ENCODE data around the gene KLHL36.

KLHL36 gene

DNA sequence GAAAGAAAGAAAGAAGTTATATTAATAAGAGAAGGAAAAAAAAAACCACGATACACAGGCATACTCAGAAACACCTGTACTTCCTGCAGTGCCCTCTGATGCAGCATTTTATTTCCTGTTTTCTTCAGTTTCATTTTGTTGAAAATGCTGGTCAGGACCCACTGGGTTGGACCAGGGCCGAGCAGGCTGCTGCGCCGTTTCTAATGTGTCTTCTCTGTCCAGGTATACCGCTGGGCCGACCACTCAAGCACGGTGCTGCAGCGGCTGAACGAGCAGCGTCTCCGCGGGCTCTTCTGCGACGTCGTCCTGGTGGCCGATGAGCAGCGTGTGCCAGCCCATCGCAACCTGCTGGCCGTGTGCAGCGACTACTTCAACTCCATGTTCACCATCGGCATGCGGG lies 8.3 kb downstream of the KLHL36 start:
- H3K27me3 ChIP-seq (ENCODE audit: control insufficient read depth in 2 of 2, insufficient read depth in 2 of 2, low read length in 2 of 2) = no peaks in the 10 kb centered on the region
- H3K9ac ChIP-seq (ENCODE audit: low read depth in 1 of 2, low read length in 2 of 2) = no peak overlapping the region
- H3K36me3 ChIP-seq (ENCODE audit: control insufficient read depth in 2 of 2, insufficient read depth in 2 of 2, low read length in 2 of 2) = peaks cover 60% of the 10 kb centered on the region in 2 donors
- H3K27ac ChIP-seq (ENCODE audit: low read depth in 2 of 2, low read length in 2 of 2) = no peak overlapping the region
- H3K4me1 ChIP-seq (ENCODE audit: control insufficient read depth in 2 of 2, insufficient read depth in 2 of 2, low read length in 2 of 2) = no peaks in the 10 kb centered on the region
- H3K9me3 ChIP-seq (ENCODE audit: control insufficient read depth in 2 of 2, low read length in 2 of 2) = no peaks in the 10 kb centered on the region
- H3K4me3 ChIP-seq (ENCODE audit: low read length in 2 of 2) = no peak overlapping the region

GRCh38 chr16:84657229-84657837 lies 9.0 kb downstream of the KLHL36 start:
- Histone ChIP-seq H3K9ac (ENCODE audit: low read depth in 1 of 2, low read length in 2 of 2) (no peak overlapping the region), H3K27me3 (ENCODE audit: control insufficient read depth in 2 of 2, insufficient read depth in 2 of 2, low read length in 2 of 2) (no peaks in the 10 kb centered on the region), H3K4me3 (ENCODE audit: low read length in 2 of 2) (no peak overlapping the region), H3K27ac (ENCODE audit: low read depth in 2 of 2, low read length in 2 of 2) (no peak overlapping the region), H3K9me3 (ENCODE audit: control insufficient read depth in 2 of 2, low read length in 2 of 2) (no peaks in the 10 kb centered on the region), H3K4me1 (ENCODE audit: control insufficient read depth in 2 of 2, insufficient read depth in 2 of 2, low read length in 2 of 2) (no peaks in the 10 kb centered on the region), H3K36me3 (ENCODE audit: control insufficient read depth in 2 of 2, insufficient read depth in 2 of 2, low read length in 2 of 2) (peaks cover 64 to 65% of the 10 kb centered on the region in 2 donors)

GRCh38 chr16:84658690-84659089 lies 10.4 kb downstream of the KLHL36 start:
- Histone ChIP-seq H3K9me3 (ENCODE audit: control insufficient read depth in 2 of 2, low read length in 2 of 2) (no peaks in the 10 kb centered on the region), H3K36me3 (ENCODE audit: control insufficient read depth in 2 of 2, insufficient read depth in 2 of 2, low read length in 2 of 2) (peaks cover 66 to 68% of the 10 kb centered on the region in 2 donors), H3K27ac (ENCODE audit: low read depth in 2 of 2, low read length in 2 of 2) (no peak overlapping the region), H3K4me1 (ENCODE audit: control insufficient read depth in 2 of 2, insufficient read depth in 2 of 2, low read length in 2 of 2) (no peaks in the 10 kb centered on the region), H3K27me3 (ENCODE audit: control insufficient read depth in 2 of 2, insufficient read depth in 2 of 2, low read length in 2 of 2) (no peaks in the 10 kb centered on the region), H3K4me3 (ENCODE audit: low read length in 2 of 2) (no peak overlapping the region), H3K9ac (ENCODE audit: low read depth in 1 of 2, low read length in 2 of 2) (no peak overlapping the region)

GRCh38 chr16:84659656-84660300 lies 11.5 kb downstream of the KLHL36 start:
- Histone ChIP-seq H3K4me1 (ENCODE audit: control insufficient read depth in 2 of 2, insufficient read depth in 2 of 2, low read length in 2 of 2) (no peaks in the 10 kb centered on the region), H3K9ac (ENCODE audit: low read depth in 1 of 2, low read length in 2 of 2) (no peak overlapping the region), H3K27ac (ENCODE audit: low read depth in 2 of 2, low read length in 2 of 2) (no peak overlapping the region), H3K9me3 (ENCODE audit: control insufficient read depth in 2 of 2, low read length in 2 of 2) (no peaks in the 10 kb centered on the region), H3K4me3 (ENCODE audit: low read length in 2 of 2) (no peak overlapping the region), H3K27me3 (ENCODE audit: control insufficient read depth in 2 of 2, insufficient read depth in 2 of 2, low read length in 2 of 2) (no peaks in the 10 kb centered on the region), H3K36me3 (ENCODE audit: control insufficient read depth in 2 of 2, insufficient read depth in 2 of 2, low read length in 2 of 2) (peaks cover 67 to 77% of the 10 kb centered on the region in 2 donors)

- H3K9me3 ChIP-seq (ENCODE audit: control insufficient read depth in 2 of 2, low read length in 2 of 2) = no peaks in the 10 kb centered on the region
- no peaks in the 10 kb centered on the region for H3K4me1 ChIP-seq (ENCODE audit: control insufficient read depth in 2 of 2, insufficient read depth in 2 of 2, low read length in 2 of 2)
- H3K27ac ChIP-seq (ENCODE audit: low read depth in 2 of 2, low read length in 2 of 2) = no peak overlapping the region
- H3K9ac ChIP-seq (ENCODE audit: low read depth in 1 of 2, low read length in 2 of 2) = no peak overlapping the region
- no peaks in the 10 kb centered on the region for H3K27me3 ChIP-seq (ENCODE audit: control insufficient read depth in 2 of 2, insufficient read depth in 2 of 2, low read length in 2 of 2)
- H3K4me3 ChIP-seq (ENCODE audit: low read length in 2 of 2) = no peak overlapping the region
- peaks cover 70 to 82% of the 10 kb centered on the region in 2 donors for H3K36me3 ChIP-seq (ENCODE audit: control insufficient read depth in 2 of 2, insufficient read depth in 2 of 2, low read length in 2 of 2)
These were observed 12.7 kb downstream of the KLHL36 start for GRCh38 chr16:84660973-84661372.

DNA sequence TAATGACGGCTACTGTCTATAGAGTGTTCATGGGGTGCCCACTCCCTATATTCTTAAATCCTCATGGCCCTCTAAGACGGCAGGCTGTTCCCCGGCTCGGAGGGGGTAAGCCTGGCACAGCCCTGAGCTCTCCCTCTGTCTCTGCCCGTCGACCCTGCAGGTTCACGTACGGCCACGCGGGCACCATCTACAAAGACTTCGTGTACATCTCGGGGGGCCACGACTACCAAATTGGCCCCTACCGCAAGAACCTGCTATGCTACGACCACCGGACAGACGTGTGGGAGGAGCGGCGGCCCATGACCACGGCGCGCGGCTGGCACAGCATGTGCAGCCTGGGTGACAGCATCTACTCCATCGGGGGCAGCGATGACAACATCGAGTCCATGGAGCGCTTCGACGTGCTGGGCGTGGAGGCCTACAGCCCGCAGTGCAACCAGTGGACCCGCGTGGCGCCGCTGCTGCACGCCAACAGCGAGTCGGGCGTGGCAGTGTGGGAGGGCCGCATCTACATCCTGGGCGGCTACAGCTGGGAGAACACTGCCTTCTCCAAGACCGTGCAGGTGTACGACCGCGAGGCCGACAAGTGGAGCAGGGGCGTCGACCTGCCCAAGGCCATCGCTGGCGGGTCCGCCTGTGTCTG lies 13.2 kb downstream of the KLHL36 start:
- Histone ChIP-seq H3K9me3 (ENCODE audit: control insufficient read depth in 2 of 2, low read length in 2 of 2) (no peaks in the 10 kb centered on the region), H3K36me3 (ENCODE audit: control insufficient read depth in 2 of 2, insufficient read depth in 2 of 2, low read length in 2 of 2) (peaks cover 70 to 86% of the 10 kb centered on the region in 2 donors), H3K4me3 (ENCODE audit: low read length in 2 of 2) (no peak overlapping the region), H3K9ac (ENCODE audit: low read depth in 1 of 2, low read length in 2 of 2) (no peak overlapping the region), H3K27me3 (ENCODE audit: control insufficient read depth in 2 of 2, insufficient read depth in 2 of 2, low read length in 2 of 2) (no peaks in the 10 kb centered on the region), H3K4me1 (ENCODE audit: control insufficient read depth in 2 of 2, insufficient read depth in 2 of 2, low read length in 2 of 2) (no peaks in the 10 kb centered on the region), H3K27ac (ENCODE audit: low read depth in 2 of 2, low read length in 2 of 2) (no peak overlapping the region)

GRCh38 chr16:84662471-84662870 lies 14.2 kb downstream of the KLHL36 start:
- H3K27me3 ChIP-seq (ENCODE audit: control insufficient read depth in 2 of 2, insufficient read depth in 2 of 2, low read length in 2 of 2) = no peaks in the 10 kb centered on the region
- peaks cover 61 to 78% of the 10 kb centered on the region in 2 donors for H3K36me3 ChIP-seq (ENCODE audit: control insufficient read depth in 2 of 2, insufficient read depth in 2 of 2, low read length in 2 of 2)
- H3K4me1 ChIP-seq (ENCODE audit: control insufficient read depth in 2 of 2, insufficient read depth in 2 of 2, low read length in 2 of 2) = no peaks in the 10 kb centered on the region
- no peak overlapping the region for H3K9ac ChIP-seq (ENCODE audit: low read depth in 1 of 2, low read length in 2 of 2)
- H3K9me3 ChIP-seq (ENCODE audit: control insufficient read depth in 2 of 2, low read length in 2 of 2) = no peaks in the 10 kb centered on the region
- H3K27ac ChIP-seq (ENCODE audit: low read depth in 2 of 2, low read length in 2 of 2) = no peak overlapping the region
- H3K4me3 ChIP-seq (ENCODE audit: low read length in 2 of 2) = no peak overlapping the region

GRCh38 chr16:84663433-84664101 lies 15.3 kb downstream of the KLHL36 start:
- Histone ChIP-seq H3K27ac (ENCODE audit: low read depth in 2 of 2, low read length in 2 of 2) (no peak overlapping the region), H3K4me1 (ENCODE audit: control insufficient read depth in 2 of 2, insufficient read depth in 2 of 2, low read length in 2 of 2) (no peaks in the 10 kb centered on the region), H3K9ac (ENCODE audit: low read depth in 1 of 2, low read length in 2 of 2) (no peak overlapping the region)

DNA sequence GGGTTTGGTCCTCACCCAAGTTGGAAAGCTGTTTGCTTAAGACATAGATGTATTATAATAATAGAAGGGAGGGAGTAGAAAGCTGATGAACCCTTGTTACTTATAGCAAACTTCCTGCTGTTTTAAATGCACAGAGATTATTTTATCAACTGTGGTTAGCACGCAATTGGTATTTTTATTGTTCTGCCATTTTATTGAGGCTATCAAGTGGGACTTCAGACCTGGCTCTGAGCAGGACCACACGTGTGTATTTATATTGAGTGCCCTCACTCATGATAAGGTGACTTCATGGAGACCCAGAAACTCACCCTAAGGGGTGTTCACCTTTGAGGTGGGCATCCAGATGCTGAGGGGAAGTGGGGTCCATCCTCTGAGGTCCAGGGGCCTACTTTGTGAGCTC lies 17.0 kb downstream of the KLHL36 start:
- H3K9ac ChIP-seq (ENCODE audit: low read depth in 1 of 2, low read length in 2 of 2) = no peak overlapping the region
- no peaks in the 10 kb centered on the region for H3K4me1 ChIP-seq (ENCODE audit: control insufficient read depth in 2 of 2, insufficient read depth in 2 of 2, low read length in 2 of 2)
- H3K9me3 ChIP-seq (ENCODE audit: control insufficient read depth in 2 of 2, low read length in 2 of 2) = no peaks in the 10 kb centered on the region
- H3K36me3 ChIP-seq (ENCODE audit: control insufficient read depth in 2 of 2, insufficient read depth in 2 of 2, low read length in 2 of 2) = peaks cover 33 to 58% of the 10 kb centered on the region in 2 donors
- H3K4me3 ChIP-seq (ENCODE audit: low read length in 2 of 2) = no peak overlapping the region
- H3K27ac ChIP-seq (ENCODE audit: low read depth in 2 of 2, low read length in 2 of 2) = no peak overlapping the region
- no peaks in the 10 kb centered on the region for H3K27me3 ChIP-seq (ENCODE audit: control insufficient read depth in 2 of 2, insufficient read depth in 2 of 2, low read length in 2 of 2)

More at GRCh38 chr16:84663433-84664101, 15.3 kb downstream of the KLHL36 start:
- H3K27me3 ChIP-seq (ENCODE audit: control insufficient read depth in 2 of 2, insufficient read depth in 2 of 2, low read length in 2 of 2) = no peaks in the 10 kb centered on the region
- H3K9me3 ChIP-seq (ENCODE audit: control insufficient read depth in 2 of 2, low read length in 2 of 2) = no peaks in the 10 kb centered on the region
- peaks cover 50 to 74% of the 10 kb centered on the region in 2 donors for H3K36me3 ChIP-seq (ENCODE audit: control insufficient read depth in 2 of 2, insufficient read depth in 2 of 2, low read length in 2 of 2)
- H3K4me3 ChIP-seq (ENCODE audit: low read length in 2 of 2) = no peak overlapping the region

DNA sequence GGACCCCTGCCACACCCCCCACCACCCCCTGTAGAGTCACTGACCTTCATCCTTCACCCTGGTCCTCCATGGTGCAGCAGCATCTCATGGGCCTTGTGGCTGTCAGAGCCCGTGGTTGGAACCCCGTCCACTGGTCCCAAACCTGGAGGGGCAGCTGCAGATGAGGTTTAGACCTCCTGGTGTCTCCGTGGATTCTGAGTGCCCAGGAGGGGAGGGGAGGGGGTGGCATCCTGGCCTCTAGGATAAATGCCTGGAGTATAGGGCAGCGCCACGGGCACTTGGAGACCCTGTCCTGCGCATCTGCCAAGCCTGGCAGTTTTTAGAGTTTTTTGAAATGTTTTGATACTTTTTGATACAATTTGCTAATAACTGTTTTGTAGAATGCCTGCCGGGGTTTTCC lies 17.5 kb downstream of the KLHL36 start:
- no peak overlapping the region for H3K27ac ChIP-seq (ENCODE audit: low read depth in 2 of 2, low read length in 2 of 2)
- H3K9ac ChIP-seq (ENCODE audit: low read depth in 1 of 2, low read length in 2 of 2) = no peak overlapping the region
- H3K4me1 ChIP-seq (ENCODE audit: control insufficient read depth in 2 of 2, insufficient read depth in 2 of 2, low read length in 2 of 2) = no peaks in the 10 kb centered on the region
- H3K9me3 ChIP-seq (ENCODE audit: control insufficient read depth in 2 of 2, low read length in 2 of 2) = no peaks in the 10 kb centered on the region
- H3K27me3 ChIP-seq (ENCODE audit: control insufficient read depth in 2 of 2, insufficient read depth in 2 of 2, low read length in 2 of 2) = no peaks in the 10 kb centered on the region
- H3K36me3 ChIP-seq (ENCODE audit: control insufficient read depth in 2 of 2, insufficient read depth in 2 of 2, low read length in 2 of 2) = peaks cover 30 to 54% of the 10 kb centered on the region in 2 donors
- no peak overlapping the region for H3K4me3 ChIP-seq (ENCODE audit: low read length in 2 of 2)

Data from mucosa of rectum (tissue), 2 donors.